ENCODE data around the gene NEMP1.

Gene NEMP1

GRCh38 chr12:57078519-57079404 is at the start of gene NEMP1:
NEMP1 (minus strand) TSS chr12:57078791; CDS start chr12:57078745, 46 bp downstream.
- no peak for TF ChIP-seq CTCF (conservative IDR thresholded peaks at IDR 0.05; ENCODE audit: low read depth, low read length)
- H3K36me3 ChIP-seq (ENCODE audit: insufficient read depth): no peaks in the 10 kb centered on the region; the same call in 1 of the 2 replicates
- peak within 1 kb of the TSS; percentile 86 for H3K27ac ChIP-seq
- peak within 1 kb of the TSS; percentile 90 for H3K9ac ChIP-seq
- no peaks in the 10 kb centered on the region for H3K27me3 ChIP-seq (ENCODE audit: insufficient read depth, low read depth)
- peak within 1 kb of the TSS; percentile 53 for H3K4me3 ChIP-seq (IDR thresholded peaks at IDR 0.05; ENCODE audit: insufficient read depth, low read depth, low read length)
- no peaks in the 10 kb centered on the region for H4K20me1 ChIP-seq (ENCODE audit: insufficient read depth)
- peak within 1 kb of the TSS; percentile 79 for H3K4me2 ChIP-seq
- peak within 1 kb of the TSS; percentile 63 for H2AFZ ChIP-seq (ENCODE audit: low read depth)
- peaks cover 43% of the 10 kb centered on the region for H3K79me2 ChIP-seq (ENCODE audit: insufficient read depth, low read depth)
- H3K4me1 ChIP-seq (ENCODE audit: low read depth, poor library complexity, severe bottlenecking): peaks cover 17% of the 10 kb centered on the region

GRCh38 chr12:57127726-57128518 is 49.3 kb upstream of the NEMP1 start, which contains the start of gene LRP1:
LRP1 (plus strand) TSS chr12:57128483; CDS start chr12:57128965, 482 bp downstream.
- Histone ChIP-seq H2AFZ (ENCODE audit: low read depth) (peak within 1 kb of the TSS; percentile 100), H3K36me3 (ENCODE audit: insufficient read depth) (no peaks in the 10 kb centered on the region), H3K9ac (peak within 1 kb of the TSS; percentile 55; the same call in 1 of the 2 replicates), H3K4me3 (IDR thresholded peaks at IDR 0.05; ENCODE audit: insufficient read depth, low read depth, low read length) (peak within 1 kb of the TSS; percentile 71), H3K4me2 (peak within 1 kb of the TSS; percentile 93), H3K79me2 (ENCODE audit: insufficient read depth, low read depth) (no peaks in the 10 kb centered on the region), H4K20me1 (ENCODE audit: insufficient read depth) (no peaks in the 10 kb centered on the region), H3K27me3 (ENCODE audit: insufficient read depth, low read depth) (peaks cover 61% of the 10 kb centered on the region), H3K27ac (no peak within 1 kb of the TSS), H3K4me1 (ENCODE audit: low read depth, poor library complexity, severe bottlenecking) (peaks cover 19% of the 10 kb centered on the region)
- TF ChIP-seq CTCF (conservative IDR thresholded peaks at IDR 0.05; ENCODE audit: low read depth, low read length): no peak

GRCh38 chr12:57127101-57127725 is 48.6 kb upstream of the NEMP1 start:
- Histone ChIP-seq H3K36me3 (ENCODE audit: insufficient read depth) (no peaks in the 10 kb centered on the region), H4K20me1 (ENCODE audit: insufficient read depth) (no peaks in the 10 kb centered on the region), H3K4me1 (ENCODE audit: low read depth, poor library complexity, severe bottlenecking) (peaks cover 19% of the 10 kb centered on the region), H3K79me2 (ENCODE audit: insufficient read depth, low read depth) (no peaks in the 10 kb centered on the region), H3K4me2 (peak overlapping the region; percentile 93), H3K27ac (no peak overlapping the region), H3K4me3 (IDR thresholded peaks at IDR 0.05; ENCODE audit: insufficient read depth, low read depth, low read length) (peak overlapping the region; percentile 71), H2AFZ (ENCODE audit: low read depth) (peak overlapping the region; percentile 100), H3K9ac (peak overlapping the region; percentile 55; the same call in 1 of the 2 replicates), H3K27me3 (ENCODE audit: insufficient read depth, low read depth) (peaks cover 56% of the 10 kb centered on the region; the same call in 1 of the 2 replicates)
- peak; percentile 42 for TF ChIP-seq CTCF (conservative IDR thresholded peaks at IDR 0.05; ENCODE audit: low read depth, low read length)

GRCh38 chr12:57126561-57126960 is 48.0 kb upstream of the NEMP1 start:
- Histone ChIP-seq H3K79me2 (ENCODE audit: insufficient read depth, low read depth) (no peaks in the 10 kb centered on the region), H3K36me3 (ENCODE audit: insufficient read depth) (no peaks in the 10 kb centered on the region), H4K20me1 (ENCODE audit: insufficient read depth) (no peaks in the 10 kb centered on the region), H3K4me1 (ENCODE audit: low read depth, poor library complexity, severe bottlenecking) (peaks cover 19% of the 10 kb centered on the region), H2AFZ (ENCODE audit: low read depth) (peak overlapping the region; percentile 100; the same call in 1 of the 2 replicates), H3K4me3 (IDR thresholded peaks at IDR 0.05; ENCODE audit: insufficient read depth, low read depth, low read length) (no peak overlapping the region), H3K27ac (no peak overlapping the region), H3K4me2 (peak overlapping the region; percentile 93; the same call in 1 of the 2 replicates), H3K27me3 (ENCODE audit: insufficient read depth, low read depth) (peaks cover 49% of the 10 kb centered on the region; the same call in 1 of the 2 replicates), H3K9ac (no peak overlapping the region)
- no peak for TF ChIP-seq CTCF (conservative IDR thresholded peaks at IDR 0.05; ENCODE audit: low read depth, low read length)

Measured in KMS-11 (cell line).